A673 (cell line): ENCODE results near the gene MGLL. TPM values are rescaled to one million over a fixed set of nuclear protein-coding genes. Genes with fewer than 3 reads are reported as not detected.

ENCODE experiments used
- BruUV-seq: library from RNA; stranded (reverse); fragments of 400-500 nt; replicated peaks from 2 replicates; lab custom pipeline; 2021; lab: Mats Ljungman, UMichigan
- CTCF ChIA-PET: fragments of 300-600 bp; sonication (Branson Sonifier 250); formaldehyde crosslinking; loops from one replicate; lab custom pipeline; 2022; ENCODE audit warnings: antibody characterized with exemption; lab: Charles Lee
- POLR2A ChIA-PET: fragments of 300-600 bp; sonication (Branson Sonifier 250); formaldehyde crosslinking; loops from one replicate; lab custom pipeline; 2022; ENCODE audit warnings: antibody characterized with exemption; ENCODE audit not compliant: low non-redundant PET; lab: Charles Lee
- DNase-seq: peaks from one replicate; pipeline ENCODE4 v3.0.0-alpha.2; 2015; ENCODE audit warnings: low spot score
- H3K27ac ChIP-seq: fragments of 200-600 bp; sonication (generic); 2 replicates; pipeline ENCODE4 v1.5.1; 2016; ENCODE audit warnings: mixed run types, low read depth, mild to moderate bottlenecking, mixed read lengths, antibody characterized with exemption, low read length; ENCODE audit not compliant: poor library complexity, severe bottlenecking
- H3K27me3 ChIP-seq: fragments of 200-600 bp; sonication (generic); replicated peaks from 2 replicates; pipeline ENCODE4 v1.6.1; 2017; ENCODE audit warnings: mixed run types, low read depth, mild to moderate bottlenecking, mixed read lengths, antibody characterized with exemption, low read length; ENCODE audit not compliant: insufficient read depth, poor library complexity
- H3K36me3 ChIP-seq: fragments of 200-600 bp; sonication (generic); 2 replicates; pipeline ENCODE4 v1.6.1; 2016; ENCODE audit warnings: mixed run types, mild to moderate bottlenecking, mixed read lengths, antibody characterized with exemption, low read length; ENCODE audit not compliant: insufficient read depth, poor library complexity, severe bottlenecking
- H3K4me1 ChIP-seq: fragments of 200-600 bp; sonication (generic); 2 replicates; pipeline ENCODE4 v1.6.1; 2017; ENCODE audit warnings: mixed run types, mild to moderate bottlenecking, mixed read lengths, antibody characterized with exemption, low read length; ENCODE audit not compliant: insufficient read depth, poor library complexity, severe bottlenecking
- H3K4me3 ChIP-seq: fragments of 200-600 bp; sonication (generic); 2 replicates; pipeline ENCODE4 v1.5.1; 2016; ENCODE audit warnings: low read depth, mixed run types, mild to moderate bottlenecking, mixed read lengths, low read length; ENCODE audit not compliant: poor library complexity, severe bottlenecking
- H3K9me3 ChIP-seq: fragments of 200-600 bp; sonication (generic); 2 replicates; pipeline ENCODE4 v1.6.1; 2016; ENCODE audit warnings: mixed run types, low read depth, mild to moderate bottlenecking, mixed read lengths, antibody characterized with exemption, low read length; ENCODE audit not compliant: poor library complexity, severe bottlenecking
- EZH2 ChIP-seq: fragments of 200-600 bp; sonication (generic); IDR thresholded peaks from 2 replicates; pipeline ENCODE4 v1.6.1; 2017; ENCODE audit warnings: borderline replicate concordance, low read depth, mild to moderate bottlenecking, mixed read lengths, antibody characterized with exemption, low read length; ENCODE audit not compliant: poor library complexity, severe bottlenecking
- intact Hi-C: fragments of 100-400 bp; cut with micrococcal nuclease; formaldehyde crosslinking; loops from one replicate; pipeline ENCODE4 v1.10.0; 2022; ENCODE audit not compliant: unreplicated experiment
- total RNA-seq: library from RNA; stranded (reverse); gene quantifications from 2 replicates; pipeline ENCODE4 v1.2.3, GENCODE V29; 2021
- TF ChIP-seq, protein P1 (sequence below): fragments of 300-800, 200-600 bp; sonication (generic); conservative IDR thresholded peaks from 2 replicates; pipeline ENCODE4 v1.5.1; 2017; ENCODE audit warnings: low read depth, mild to moderate bottlenecking, antibody characterized with exemption, low read length, moderate library complexity, mixed read lengths

The MGLL gene
- total RNA-seq, 1 experiment from 2014 or later, result 0.39 TPM

DNA sequence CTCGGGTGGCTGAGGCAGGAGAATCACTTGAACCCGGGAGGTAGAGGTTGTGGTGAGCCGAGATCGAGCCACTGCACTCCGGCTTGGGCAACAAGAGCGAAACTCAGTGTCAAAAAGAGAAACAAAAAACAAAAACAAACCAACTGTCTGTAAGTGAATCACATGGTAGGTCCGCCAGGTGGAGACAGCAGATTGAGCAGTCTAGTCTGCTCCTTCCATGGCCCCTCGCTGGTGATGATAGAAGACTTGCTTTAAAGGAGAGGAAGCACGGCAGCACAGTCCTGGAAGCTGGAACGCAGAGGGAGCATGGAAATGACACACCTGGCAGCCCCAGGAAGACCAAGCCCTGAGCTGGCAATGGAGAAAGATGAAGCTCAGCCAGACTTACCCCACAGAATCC lies 31.4 kb upstream of the MGLL start:
- no peak overlapping the region for H3K27ac ChIP-seq
- no peak for DNase-seq
- intact Hi-C loops, result no loop called here

DNA sequence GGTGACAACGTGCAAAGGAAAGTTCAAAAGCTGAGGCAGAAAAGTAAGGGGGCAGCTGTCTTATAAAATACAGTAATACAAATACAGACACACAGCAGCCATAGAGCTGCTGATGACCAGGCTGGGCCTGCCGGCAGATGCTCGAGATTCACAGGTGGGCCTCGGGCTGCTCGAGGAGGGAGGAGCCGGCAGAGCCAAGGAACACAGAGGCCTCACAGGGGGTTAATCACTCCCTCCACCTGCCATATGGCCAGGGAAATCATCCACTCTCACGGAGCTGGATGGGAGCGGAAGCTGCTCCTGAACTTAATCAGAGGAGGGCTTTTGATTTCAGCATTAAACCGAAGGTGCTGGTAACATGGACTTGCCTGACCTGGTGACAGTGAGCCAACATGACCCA lies 29.6 kb upstream of the MGLL start:
- intact Hi-C loops, result no loop called here
- POLR2A ChIA-PET, result no interaction called here

More for the DNA sequence above, 31.4 kb upstream of the MGLL start:
- TF ChIP-seq, protein P1, sequence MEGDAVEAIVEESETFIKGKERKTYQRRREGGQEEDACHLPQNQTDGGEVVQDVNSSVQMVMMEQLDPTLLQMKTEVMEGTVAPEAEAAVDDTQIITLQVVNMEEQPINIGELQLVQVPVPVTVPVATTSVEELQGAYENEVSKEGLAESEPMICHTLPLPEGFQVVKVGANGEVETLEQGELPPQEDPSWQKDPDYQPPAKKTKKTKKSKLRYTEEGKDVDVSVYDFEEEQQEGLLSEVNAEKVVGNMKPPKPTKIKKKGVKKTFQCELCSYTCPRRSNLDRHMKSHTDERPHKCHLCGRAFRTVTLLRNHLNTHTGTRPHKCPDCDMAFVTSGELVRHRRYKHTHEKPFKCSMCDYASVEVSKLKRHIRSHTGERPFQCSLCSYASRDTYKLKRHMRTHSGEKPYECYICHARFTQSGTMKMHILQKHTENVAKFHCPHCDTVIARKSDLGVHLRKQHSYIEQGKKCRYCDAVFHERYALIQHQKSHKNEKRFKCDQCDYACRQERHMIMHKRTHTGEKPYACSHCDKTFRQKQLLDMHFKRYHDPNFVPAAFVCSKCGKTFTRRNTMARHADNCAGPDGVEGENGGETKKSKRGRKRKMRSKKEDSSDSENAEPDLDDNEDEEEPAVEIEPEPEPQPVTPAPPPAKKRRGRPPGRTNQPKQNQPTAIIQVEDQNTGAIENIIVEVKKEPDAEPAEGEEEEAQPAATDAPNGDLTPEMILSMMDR, result no peak
- no peak for TF ChIP-seq EZH2
- ChIA-PET POLR2A (no interaction called here), CTCF (no interaction called here)
- no peaks in the 10 kb centered on the region for H3K9me3 ChIP-seq
- H3K36me3 ChIP-seq, result no peaks in the 10 kb centered on the region
- no peaks in the 10 kb centered on the region for H3K4me1 ChIP-seq
- no TSS peak for BruUV-seq
- H3K27me3 ChIP-seq, result peaks cover 9% of the 10 kb centered on the region
- no peak overlapping the region for H3K4me3 ChIP-seq

DNA sequence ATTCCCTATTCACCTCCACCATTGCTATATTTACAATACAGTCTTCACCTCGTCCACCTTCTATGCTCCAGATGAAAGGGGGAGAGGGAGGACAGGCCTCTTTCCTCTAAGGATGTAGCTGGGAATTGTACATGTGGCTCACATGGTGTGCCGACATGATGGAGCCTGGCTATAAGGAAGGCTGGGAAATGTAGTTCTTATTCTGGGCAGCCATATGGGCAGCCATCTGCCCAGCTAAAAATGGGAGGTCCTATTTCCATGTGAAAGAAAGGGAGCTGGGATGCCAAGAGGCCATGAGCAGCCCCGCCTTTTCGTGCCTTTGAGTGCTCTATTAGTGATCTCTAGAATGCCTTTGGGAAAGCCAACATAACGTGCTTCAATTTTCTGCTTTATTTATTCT lies 27.1 kb upstream of the MGLL start:
- TF ChIP-seq, protein P1, result no peak
- no peak for TF ChIP-seq EZH2
- CTCF ChIA-PET, result no interaction called here
- POLR2A ChIA-PET, result no interaction called here
- BruUV-seq, result no TSS peak
- intact Hi-C loops, result no loop called here
- H3K4me1 ChIP-seq, result no peaks in the 10 kb centered on the region
- H3K27me3 ChIP-seq, result peaks cover 4% of the 10 kb centered on the region
- no peak overlapping the region for H3K4me3 ChIP-seq
- no peaks in the 10 kb centered on the region for H3K36me3 ChIP-seq
- no peak overlapping the region for H3K27ac ChIP-seq
- H3K9me3 ChIP-seq, result no peaks in the 10 kb centered on the region
- no peak for DNase-seq

More for the DNA sequence above, 29.6 kb upstream of the MGLL start:
- TF ChIP-seq, protein P1, result no peak
- no peak for TF ChIP-seq EZH2
- Histone ChIP-seq H3K27me3 (peaks cover 9% of the 10 kb centered on the region), H3K4me3 (no peak overlapping the region), H3K9me3 (no peaks in the 10 kb centered on the region), H3K4me1 (no peaks in the 10 kb centered on the region), H3K27ac (no peak overlapping the region), H3K36me3 (no peaks in the 10 kb centered on the region)
- no TSS peak for BruUV-seq
- no peak for DNase-seq
- CTCF ChIA-PET, result no interaction called here
